ENCODE measurements around the gene EDEM1. TPM values are rescaled to one million over a fixed set of nuclear protein-coding genes. Genes with fewer than 3 reads are reported as not detected.

The EDEM1 gene
- total and polyA plus RNA-seq, 4 donors = 12.8 to 132 (median 54.3) TPM

DNA sequence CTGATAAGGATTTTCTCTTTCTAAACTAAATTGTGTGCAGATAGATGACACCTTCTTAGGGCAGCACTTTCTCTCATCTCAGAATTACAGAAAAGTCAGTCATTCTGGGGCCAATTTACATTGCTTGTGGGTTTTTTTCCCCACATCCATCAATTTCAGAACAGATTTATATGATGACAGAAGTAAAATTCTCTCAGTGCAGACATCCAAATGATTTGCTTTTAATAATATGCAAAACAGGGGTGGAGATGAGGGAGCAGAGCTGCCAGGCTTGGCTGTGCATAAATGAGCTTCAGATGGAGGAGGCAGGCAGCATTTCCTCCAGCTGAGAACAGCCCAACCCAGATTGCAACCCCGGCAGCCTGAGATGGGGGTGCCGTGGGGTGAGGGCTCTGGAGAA is 44.0 kb downstream of the EDEM1 start:
- H3K27me3 ChIP-seq (ENCODE audit: control insufficient read depth in 3 of 3, insufficient read depth in 3 of 3, low read length in 2 of 3) = no peaks in the 10 kb centered on the region
- no peak overlapping the region for H3K4me3 ChIP-seq
- H3K27ac ChIP-seq (ENCODE audit: low read depth in 1 of 2, low read length in 1 of 2) = no peak overlapping the region
- no peak overlapping the region for H3K9ac ChIP-seq (ENCODE audit: insufficient read depth in 1 of 2, low read length in 2 of 2)
- 18 to 54% methylated on average over 2 of the region's 2 CpGs for WGBS, 2 donors
- H3K36me3 ChIP-seq (ENCODE audit: control insufficient read depth in 4 of 4, insufficient read depth in 4 of 4, low read length in 4 of 4) = no peaks in the 10 kb centered on the region
- H3K4me1 ChIP-seq (ENCODE audit: control insufficient read depth in 5 of 5, insufficient read depth in 5 of 5, low read length in 5 of 5) = no peaks in the 10 kb centered on the region
- DNase-seq = no peak
- no peak for ATAC-seq (ENCODE audit: insufficient read depth, low FRiP score)
- no peaks in the 10 kb centered on the region for H3K9me3 ChIP-seq (ENCODE audit: control insufficient read depth in 4 of 4, insufficient read depth in 3 of 4, low read length in 3 of 4)
- TF ChIP-seq, protein P1, sequence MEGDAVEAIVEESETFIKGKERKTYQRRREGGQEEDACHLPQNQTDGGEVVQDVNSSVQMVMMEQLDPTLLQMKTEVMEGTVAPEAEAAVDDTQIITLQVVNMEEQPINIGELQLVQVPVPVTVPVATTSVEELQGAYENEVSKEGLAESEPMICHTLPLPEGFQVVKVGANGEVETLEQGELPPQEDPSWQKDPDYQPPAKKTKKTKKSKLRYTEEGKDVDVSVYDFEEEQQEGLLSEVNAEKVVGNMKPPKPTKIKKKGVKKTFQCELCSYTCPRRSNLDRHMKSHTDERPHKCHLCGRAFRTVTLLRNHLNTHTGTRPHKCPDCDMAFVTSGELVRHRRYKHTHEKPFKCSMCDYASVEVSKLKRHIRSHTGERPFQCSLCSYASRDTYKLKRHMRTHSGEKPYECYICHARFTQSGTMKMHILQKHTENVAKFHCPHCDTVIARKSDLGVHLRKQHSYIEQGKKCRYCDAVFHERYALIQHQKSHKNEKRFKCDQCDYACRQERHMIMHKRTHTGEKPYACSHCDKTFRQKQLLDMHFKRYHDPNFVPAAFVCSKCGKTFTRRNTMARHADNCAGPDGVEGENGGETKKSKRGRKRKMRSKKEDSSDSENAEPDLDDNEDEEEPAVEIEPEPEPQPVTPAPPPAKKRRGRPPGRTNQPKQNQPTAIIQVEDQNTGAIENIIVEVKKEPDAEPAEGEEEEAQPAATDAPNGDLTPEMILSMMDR (IDR thresholded peaks at IDR 0.05; ENCODE audit: control extremely low read depth, extremely low read depth) = no peak

GRCh38 chr3:5232570-5232969 is 45.1 kb downstream of the EDEM1 start:
- H3K9me3 ChIP-seq (ENCODE audit: control insufficient read depth in 4 of 4, insufficient read depth in 3 of 4, low read length in 3 of 4) = no peaks in the 10 kb centered on the region
- DNase-seq (no peak), ATAC-seq (ENCODE audit: insufficient read depth, low FRiP score) (no peak)
- H3K36me3 ChIP-seq (ENCODE audit: control insufficient read depth in 4 of 4, insufficient read depth in 4 of 4, low read length in 4 of 4) = no peaks in the 10 kb centered on the region
- no peak overlapping the region for H3K9ac ChIP-seq (ENCODE audit: insufficient read depth in 1 of 2, low read length in 2 of 2)
- H3K27me3 ChIP-seq (ENCODE audit: control insufficient read depth in 3 of 3, insufficient read depth in 3 of 3, low read length in 2 of 3) = no peaks in the 10 kb centered on the region
- H3K4me1 ChIP-seq (ENCODE audit: control insufficient read depth in 5 of 5, insufficient read depth in 5 of 5, low read length in 5 of 5) = no peaks in the 10 kb centered on the region
- 61 to 74% methylated on average over 6 of the region's 6 CpGs for WGBS, 2 donors
- H3K27ac ChIP-seq (ENCODE audit: low read depth in 1 of 2, low read length in 1 of 2) = no peak overlapping the region
- TF ChIP-seq, protein P1 (IDR thresholded peaks at IDR 0.05; ENCODE audit: control extremely low read depth, extremely low read depth) = no peak
- H3K4me3 ChIP-seq = no peak overlapping the region

DNA sequence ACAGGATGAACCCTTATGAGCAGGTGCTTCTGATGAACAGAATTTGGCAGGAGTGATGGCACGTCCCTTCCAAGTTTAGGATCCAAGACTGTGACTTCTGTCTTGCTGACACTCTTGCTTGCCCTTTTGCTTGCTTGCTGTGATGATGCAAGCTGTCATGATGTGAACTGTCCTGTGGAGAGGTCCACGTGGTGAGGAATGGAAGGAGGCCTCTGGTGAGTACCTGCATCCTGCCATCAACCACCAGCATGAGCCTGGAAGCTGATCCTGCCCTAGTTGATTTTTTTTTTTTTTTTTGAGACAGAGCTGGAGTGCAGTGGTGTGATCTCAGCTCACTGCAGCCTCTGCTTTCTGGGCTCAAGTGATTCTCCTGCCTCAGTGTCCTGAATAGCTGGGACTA is 45.5 kb downstream of the EDEM1 start:
- Histone ChIP-seq H3K36me3 (ENCODE audit: control insufficient read depth in 4 of 4, insufficient read depth in 4 of 4, low read length in 4 of 4) (no peaks in the 10 kb centered on the region), H3K4me1 (ENCODE audit: control insufficient read depth in 5 of 5, insufficient read depth in 5 of 5, low read length in 5 of 5) (no peaks in the 10 kb centered on the region), H3K27me3 (ENCODE audit: control insufficient read depth in 3 of 3, insufficient read depth in 3 of 3, low read length in 2 of 3) (no peaks in the 10 kb centered on the region), H3K9me3 (ENCODE audit: control insufficient read depth in 4 of 4, insufficient read depth in 3 of 4, low read length in 3 of 4) (no peaks in the 10 kb centered on the region), H3K4me3 (no peak overlapping the region), H3K9ac (ENCODE audit: insufficient read depth in 1 of 2, low read length in 2 of 2) (no peak overlapping the region), H3K27ac (ENCODE audit: low read depth in 1 of 2, low read length in 1 of 2) (no peak overlapping the region)
- 63 to 68% methylated on average over 2 of the region's 2 CpGs for WGBS, 2 donors
- ATAC-seq (ENCODE audit: insufficient read depth, low FRiP score) = no peak
- no peak for DNase-seq
- TF ChIP-seq, protein P1 (IDR thresholded peaks at IDR 0.05; ENCODE audit: control extremely low read depth, extremely low read depth) = no peak

GRCh38 chr3:5235655-5236054 is 48.1 kb downstream of the EDEM1 start:
- Histone ChIP-seq H3K4me3 (no peak overlapping the region), H3K9ac (ENCODE audit: insufficient read depth in 1 of 2, low read length in 2 of 2) (no peak overlapping the region), H3K4me1 (ENCODE audit: control insufficient read depth in 5 of 5, insufficient read depth in 5 of 5, low read length in 5 of 5) (no peaks in the 10 kb centered on the region), H3K9me3 (ENCODE audit: control insufficient read depth in 4 of 4, insufficient read depth in 3 of 4, low read length in 3 of 4) (no peaks in the 10 kb centered on the region), H3K36me3 (ENCODE audit: control insufficient read depth in 4 of 4, insufficient read depth in 4 of 4, low read length in 4 of 4) (no peaks in the 10 kb centered on the region), H3K27ac (ENCODE audit: low read depth in 1 of 2, low read length in 1 of 2) (no peak overlapping the region), H3K27me3 (ENCODE audit: control insufficient read depth in 3 of 3, insufficient read depth in 3 of 3, low read length in 2 of 3) (no peaks in the 10 kb centered on the region)
- ATAC-seq (ENCODE audit: insufficient read depth, low FRiP score) (no peak), DNase-seq (no peak)
- TF ChIP-seq, protein P1 (IDR thresholded peaks at IDR 0.05; ENCODE audit: control extremely low read depth, extremely low read depth) = no peak
- WGBS, 2 donors = 91 to 96% methylated on average over 7 of the region's 7 CpGs
